Sigmoid colon (tissue), 7 donors: ENCODE results near the gene FARP2. TPM values are rescaled to one million over a fixed set of nuclear protein-coding genes. Genes with fewer than 3 reads are reported as not detected.
"Not testable (repeated sequence)": the region's sequence is repeated elsewhere in the genome, so short reads cannot be mapped to it uniquely, and the experiment has no call there.

ENCODE experiments used
- DNase-seq: peaks from one replicate; pipeline ENCODE4 v3.0.0-alpha.2; 2019
- H3K27ac ChIP-seq, 4 donors: fragments of 200-600 bp; sonication (generic); one replicate each; pipeline ENCODE4 v1.5.1; 2016 to 2019; ENCODE audit warnings: mild to moderate bottlenecking in 1 of 4
- H3K27me3 ChIP-seq, 3 donors: fragments of 200-600 bp; sonication (generic); one replicate each; pipeline ENCODE4 v1.5.1; 2019; ENCODE audit warnings: mild to moderate bottlenecking in 1 of 3
- H3K36me3 ChIP-seq, 4 donors: fragments of 200-600 bp; sonication (generic); one replicate each; pipeline ENCODE4 v1.5.1; 2016 to 2019
- H3K4me1 ChIP-seq, 4 donors: fragments of 200-600 bp; sonication (generic); one replicate each; pipeline ENCODE4 v1.5.1; 2017 to 2019
- H3K4me3 ChIP-seq, 4 donors: fragments of 200-600 bp; sonication (generic); one replicate each; pipeline ENCODE4 v1.5.1; 2017 to 2019; ENCODE audit warnings: mild to moderate bottlenecking in 2 of 4, moderate library complexity in 1 of 4
- H3K9me3 ChIP-seq, 4 donors: fragments of 200-600 bp in 3 of 4; sonication (generic) in 3 of 4; one replicate each; pipeline versions ENCODE4 v1.5.1 to v1.6.1; 2013 to 2019
- EP300 ChIP-seq, 4 donors: sonication (generic); formaldehyde crosslinking; IDR thresholded peaks; one replicate each; pipeline ENCODE4 v1.6.1; 2017; ENCODE audit warnings: antibody characterized with exemption in 4 of 4
- POLR2A ChIP-seq, 2 donors: fragments of 450-650 bp; IDR thresholded peaks; one replicate each; pipeline ENCODE4 v1.6.1; 2016; ENCODE audit warnings: antibody characterized with exemption in 2 of 2, mild to moderate bottlenecking in 2 of 2, moderate library complexity in 2 of 2
- POLR2AphosphoS5 ChIP-seq, 4 donors: sonication (generic); formaldehyde crosslinking; IDR thresholded peaks; one replicate each; pipeline ENCODE4 v1.6.1; 2017; ENCODE audit warnings: antibody characterized with exemption in 4 of 4
- WGBS, 2 donors: extraction: QIAGEN DNeasy Blood & Tissue Kit; methylation state at CpG; one replicate each; pipeline ENCODE4 v1.1.7; 2013; 5-methylcytosine and 5-hydroxymethylcytosine counted together
- intact Hi-C: fragments of 100-400 bp; cut with DNase I; formaldehyde crosslinking; loops from one replicate; pipeline ENCODE4 v1.15.1; 2023
- polyA plus RNA-seq, 3 donors: library from polyadenylated mRNA; stranded (reverse); fragments of 200-250 nt; gene quantifications; one replicate each; pipeline ENCODE4 v1.2.3, GENCODE V29; 2013
- total RNA-seq, 4 donors: library from RNA; depleted of rRNA; stranded (reverse); fragments of >200 nt; gene quantifications; one replicate each; pipeline ENCODE4 v1.1.0, GENCODE V29; 2016
- TF ChIP-seq, protein P1 (sequence below), 4 experiments: fragments of 450-650 bp in 3 of 4; fragments of 200-600 bp in 1 of 4; IDR thresholded peaks; one replicate each; pipeline ENCODE4 v1.5.1; 2016 to 2019; ENCODE audit warnings: antibody characterized with exemption in 4 of 4, mild to moderate bottlenecking in 3 of 4, moderate library complexity in 2 of 4
- donor health status: healthy with polysubstance abuse.
- donor health status: Bipolar disorder and iron deficiency.
- donor health status: healthy.

The FARP2 gene
- total and polyA plus RNA-seq, 7 donors, result 19.3 to 41.6 (median 28.5) TPM

GRCh38 chr2:241443486-241444223, 87.6 kb downstream of the FARP2 start:
- H3K36me3 ChIP-seq, result peaks cover 0 to 70% (median 26%) of the 10 kb centered on the region in 4 donors
- H3K9me3 ChIP-seq, result no peaks in the 10 kb centered on the region
- H3K4me1 ChIP-seq, result no peaks in the 10 kb centered on the region
- intact Hi-C loops, result no loop called here
- WGBS, 2 donors, result 69 to 86% methylated on average over 6 of the region's 6 CpGs
- no peaks in the 10 kb centered on the region for H3K27me3 ChIP-seq
- no peak for DNase-seq
- no peak overlapping the region for H3K4me3 ChIP-seq
- TF ChIP-seq POLR2A (IDR thresholded peaks at IDR 0.05), result no peak
- TF ChIP-seq EP300 (IDR thresholded peaks at IDR 0.05), result no peak
- TF ChIP-seq, protein P1, sequence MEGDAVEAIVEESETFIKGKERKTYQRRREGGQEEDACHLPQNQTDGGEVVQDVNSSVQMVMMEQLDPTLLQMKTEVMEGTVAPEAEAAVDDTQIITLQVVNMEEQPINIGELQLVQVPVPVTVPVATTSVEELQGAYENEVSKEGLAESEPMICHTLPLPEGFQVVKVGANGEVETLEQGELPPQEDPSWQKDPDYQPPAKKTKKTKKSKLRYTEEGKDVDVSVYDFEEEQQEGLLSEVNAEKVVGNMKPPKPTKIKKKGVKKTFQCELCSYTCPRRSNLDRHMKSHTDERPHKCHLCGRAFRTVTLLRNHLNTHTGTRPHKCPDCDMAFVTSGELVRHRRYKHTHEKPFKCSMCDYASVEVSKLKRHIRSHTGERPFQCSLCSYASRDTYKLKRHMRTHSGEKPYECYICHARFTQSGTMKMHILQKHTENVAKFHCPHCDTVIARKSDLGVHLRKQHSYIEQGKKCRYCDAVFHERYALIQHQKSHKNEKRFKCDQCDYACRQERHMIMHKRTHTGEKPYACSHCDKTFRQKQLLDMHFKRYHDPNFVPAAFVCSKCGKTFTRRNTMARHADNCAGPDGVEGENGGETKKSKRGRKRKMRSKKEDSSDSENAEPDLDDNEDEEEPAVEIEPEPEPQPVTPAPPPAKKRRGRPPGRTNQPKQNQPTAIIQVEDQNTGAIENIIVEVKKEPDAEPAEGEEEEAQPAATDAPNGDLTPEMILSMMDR (IDR thresholded peaks at IDR 0.05), result no peak
- TF ChIP-seq POLR2AphosphoS5 (IDR thresholded peaks at IDR 0.05), result no peak
- H3K27ac ChIP-seq, result no peak overlapping the region

GRCh38 chr2:241445426-241445825, 89.3 kb downstream of the FARP2 start:
- Histone ChIP-seq H3K9me3 (no peaks in the 10 kb centered on the region), H3K36me3 (peaks cover 0 to 53% (median 19%) of the 10 kb centered on the region in 4 donors), H3K27me3 (no peaks in the 10 kb centered on the region), H3K27ac (no peak overlapping the region), H3K4me1 (no peaks in the 10 kb centered on the region), H3K4me3 (no peak overlapping the region)
- intact Hi-C loops, result no loop called here
- no peak for DNase-seq
- TF ChIP-seq, protein P1 (IDR thresholded peaks at IDR 0.05), result no peak
- no peak for TF ChIP-seq EP300 (IDR thresholded peaks at IDR 0.05)
- no peak for TF ChIP-seq POLR2AphosphoS5 (IDR thresholded peaks at IDR 0.05)
- TF ChIP-seq POLR2A (IDR thresholded peaks at IDR 0.05), result no peak
- WGBS, 2 donors, result 82 to 85% methylated on average over 2 of the region's 2 CpGs

DNA sequence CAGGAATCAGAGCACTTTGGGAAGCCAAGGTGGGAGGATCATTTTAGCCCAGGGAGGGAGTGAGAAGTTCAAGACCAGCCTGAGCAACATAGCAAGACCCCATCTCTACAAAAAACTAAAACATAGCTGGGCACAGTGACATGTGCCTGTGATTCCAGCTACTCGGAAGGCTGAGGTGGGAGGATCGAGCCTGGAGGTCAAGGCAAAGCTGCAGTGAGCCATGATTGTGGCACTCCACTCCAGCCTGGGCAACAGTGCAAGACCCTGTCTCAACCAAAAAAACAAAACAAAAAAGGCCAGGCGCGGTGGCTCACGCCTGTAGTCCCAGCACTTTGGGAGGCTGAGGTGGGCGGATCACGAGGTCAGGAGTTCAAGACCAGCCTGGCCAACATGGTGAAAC, 94.0 kb downstream of the FARP2 start:
- H3K4me3 ChIP-seq, H3K9me3 ChIP-seq, H3K27ac ChIP-seq, H3K27me3 ChIP-seq, DNase-seq, H3K4me1 ChIP-seq, intact Hi-C loops: not testable (repeated sequence)
- WGBS, 2 donors, result 83 to 93% methylated on average over 7 of the region's 7 CpGs
- peaks cover 0 to 14% (median 5%) of the 10 kb centered on the region in 4 donors for H3K36me3 ChIP-seq

GRCh38 chr2:241451840-241452506, 95.9 kb downstream of the FARP2 start:
- intact Hi-C loops, result no loop called here
- Histone ChIP-seq H3K4me3 (no peak overlapping the region), H3K27me3 (no peaks in the 10 kb centered on the region), H3K9me3 (no peaks in the 10 kb centered on the region), H3K4me1 (no peaks in the 10 kb centered on the region), H3K36me3 (peaks cover 0 to 3% (median 0%) of the 10 kb centered on the region in 4 donors), H3K27ac (no peak overlapping the region)
- WGBS, 2 donors, result 84 to 85% methylated on average over 10 of the region's 10 CpGs
- no peak for DNase-seq
- no peak for TF ChIP-seq EP300 (IDR thresholded peaks at IDR 0.05)
- TF ChIP-seq, protein P1 (IDR thresholded peaks at IDR 0.05), result no peak

GRCh38 chr2:241453919-241454318, 97.8 kb downstream of the FARP2 start:
- H3K36me3 ChIP-seq, H3K27ac ChIP-seq, H3K4me1 ChIP-seq, intact Hi-C loops, H3K27me3 ChIP-seq, H3K4me3 ChIP-seq, H3K9me3 ChIP-seq: not testable (repeated sequence)
- DNase-seq, result peak; percentile 21
- 40 to 79% methylated on average over 9 of the region's 9 CpGs for WGBS, 2 donors
